LNCAP (cell line): ENCODE data around the gene OR10A3.

Experiments
- TF ChIP-seq, protein P1 (sequence below): fragments of 450-650 bp; IDR thresholded peaks from 2 replicates; pipeline ENCODE4 v1.5.1; 2017; ENCODE audit warnings: mild to moderate bottlenecking

OR10A3 gene

DNA sequence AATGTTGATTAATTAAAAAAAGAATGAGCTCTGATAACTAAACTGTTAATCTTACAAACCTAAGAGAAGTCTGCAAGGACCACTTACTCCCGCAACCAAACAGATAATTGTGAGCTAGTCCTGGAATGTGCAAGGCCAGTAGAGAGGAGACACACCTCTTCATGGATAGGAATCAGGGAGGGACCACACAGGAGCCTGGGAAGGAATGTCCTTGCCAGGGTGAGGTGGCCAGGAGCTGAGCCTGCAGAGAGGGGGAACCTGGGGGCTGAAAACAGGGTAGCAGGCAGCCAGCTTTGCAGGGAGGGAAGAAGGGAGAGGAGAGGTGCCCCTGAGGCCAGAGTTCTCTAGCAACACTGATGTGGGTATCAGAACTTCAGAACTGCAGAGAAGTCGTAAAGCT lies 33.2 kb upstream of the OR10A3 start:
- TF ChIP-seq, protein P1, sequence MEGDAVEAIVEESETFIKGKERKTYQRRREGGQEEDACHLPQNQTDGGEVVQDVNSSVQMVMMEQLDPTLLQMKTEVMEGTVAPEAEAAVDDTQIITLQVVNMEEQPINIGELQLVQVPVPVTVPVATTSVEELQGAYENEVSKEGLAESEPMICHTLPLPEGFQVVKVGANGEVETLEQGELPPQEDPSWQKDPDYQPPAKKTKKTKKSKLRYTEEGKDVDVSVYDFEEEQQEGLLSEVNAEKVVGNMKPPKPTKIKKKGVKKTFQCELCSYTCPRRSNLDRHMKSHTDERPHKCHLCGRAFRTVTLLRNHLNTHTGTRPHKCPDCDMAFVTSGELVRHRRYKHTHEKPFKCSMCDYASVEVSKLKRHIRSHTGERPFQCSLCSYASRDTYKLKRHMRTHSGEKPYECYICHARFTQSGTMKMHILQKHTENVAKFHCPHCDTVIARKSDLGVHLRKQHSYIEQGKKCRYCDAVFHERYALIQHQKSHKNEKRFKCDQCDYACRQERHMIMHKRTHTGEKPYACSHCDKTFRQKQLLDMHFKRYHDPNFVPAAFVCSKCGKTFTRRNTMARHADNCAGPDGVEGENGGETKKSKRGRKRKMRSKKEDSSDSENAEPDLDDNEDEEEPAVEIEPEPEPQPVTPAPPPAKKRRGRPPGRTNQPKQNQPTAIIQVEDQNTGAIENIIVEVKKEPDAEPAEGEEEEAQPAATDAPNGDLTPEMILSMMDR, result no peak

DNA sequence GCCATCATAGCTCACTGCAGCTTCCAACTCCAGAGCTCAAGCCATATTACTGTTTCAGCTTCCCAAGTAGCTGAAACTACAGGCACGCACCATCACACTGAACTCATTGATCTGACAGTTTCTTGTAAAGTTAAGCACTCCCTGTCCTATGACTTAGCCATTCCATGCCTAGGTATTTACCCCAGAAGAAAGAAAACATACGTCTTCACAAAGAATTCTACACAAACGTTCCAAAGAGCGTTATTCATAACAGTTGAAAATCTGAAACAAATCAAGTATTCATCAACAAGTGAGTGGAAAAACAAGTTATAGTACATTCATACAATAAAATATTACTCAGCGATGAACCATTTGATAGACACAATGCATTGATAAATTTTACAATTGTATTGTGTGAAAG lies 31.5 kb upstream of the OR10A3 start:
- TF ChIP-seq, protein P1, result no peak

DNA sequence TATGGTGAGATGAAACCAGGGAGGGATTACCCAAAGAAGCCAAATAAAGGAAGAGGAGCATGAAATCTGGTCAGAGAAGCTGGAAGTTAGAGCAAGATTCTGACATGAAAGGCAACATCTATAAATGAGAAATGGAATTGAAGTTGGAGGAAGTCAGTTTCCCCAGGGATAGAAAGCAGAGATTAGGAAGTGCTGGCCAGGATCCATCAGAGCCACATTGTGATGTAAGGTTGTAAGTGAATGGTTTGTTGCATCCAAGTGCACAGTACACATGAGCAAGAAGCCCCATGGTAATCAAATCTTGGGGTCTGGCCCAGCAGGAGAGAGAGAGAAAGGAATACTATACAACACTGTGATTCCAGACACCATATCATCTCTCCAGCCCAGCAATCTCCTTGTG lies 30.3 kb upstream of the OR10A3 start:
- TF ChIP-seq, protein P1, result no peak

DNA sequence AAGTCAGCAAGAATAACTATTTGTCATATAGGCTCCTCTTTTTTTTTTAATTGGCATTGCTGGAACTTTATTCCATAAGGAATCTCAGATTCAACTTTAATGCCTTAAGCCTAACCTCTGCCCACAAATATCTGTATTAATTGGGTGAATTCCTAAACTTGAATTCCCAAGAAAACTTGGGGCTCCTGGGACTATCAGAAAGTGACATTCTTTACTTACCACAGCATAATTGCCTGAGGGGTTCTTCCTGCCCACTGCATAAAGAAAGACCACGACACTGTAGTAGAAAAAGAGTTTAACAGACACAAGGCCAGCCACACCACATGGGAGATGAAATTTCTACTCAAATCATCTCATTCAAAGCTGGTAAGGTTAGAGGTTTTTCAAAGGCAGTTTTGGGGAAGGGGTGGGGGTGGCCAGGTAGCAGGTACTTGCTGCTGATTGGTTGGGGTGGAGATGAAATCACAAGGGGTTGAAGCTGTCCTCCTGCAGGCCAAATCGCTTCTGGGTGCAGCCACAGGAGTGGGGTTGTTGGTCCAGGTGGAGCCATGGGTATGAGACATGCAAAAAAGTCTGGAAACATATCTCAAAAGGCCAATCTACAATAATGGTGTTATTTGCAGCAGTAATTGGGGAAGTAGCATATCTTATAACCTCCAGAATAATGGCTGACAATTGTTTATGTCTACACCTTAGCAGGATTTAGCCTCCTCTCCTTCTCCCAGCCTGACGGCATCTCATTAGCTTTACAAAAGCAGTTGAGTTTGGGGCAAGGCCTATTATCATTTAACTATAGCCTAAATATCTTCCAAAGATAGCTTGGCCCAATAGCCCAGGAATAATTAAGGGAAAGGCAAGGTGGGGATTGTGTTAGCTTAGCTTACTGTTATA lies 28.5 kb upstream of the OR10A3 start:
- TF ChIP-seq, protein P1, result no peak

DNA sequence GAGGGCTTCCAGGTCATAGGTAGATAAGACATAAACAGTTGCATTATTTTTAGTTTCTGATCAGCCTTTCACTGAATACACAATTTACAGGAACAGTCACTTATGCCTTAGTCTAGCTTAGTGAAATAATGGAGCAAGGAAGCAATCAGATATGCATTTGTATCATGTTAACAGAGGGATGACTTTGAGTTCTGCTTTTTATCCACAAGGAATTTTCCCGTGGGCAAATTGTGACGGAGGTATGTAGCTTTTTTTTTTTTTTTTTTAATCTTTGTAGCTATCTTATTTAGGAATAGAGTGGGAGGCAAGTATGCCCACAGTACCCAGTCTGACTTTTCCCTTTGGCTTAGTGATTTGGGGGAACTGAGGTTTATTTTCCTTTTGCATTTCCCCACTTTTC lies 27.2 kb upstream of the OR10A3 start:
- TF ChIP-seq, protein P1, result no peak

DNA sequence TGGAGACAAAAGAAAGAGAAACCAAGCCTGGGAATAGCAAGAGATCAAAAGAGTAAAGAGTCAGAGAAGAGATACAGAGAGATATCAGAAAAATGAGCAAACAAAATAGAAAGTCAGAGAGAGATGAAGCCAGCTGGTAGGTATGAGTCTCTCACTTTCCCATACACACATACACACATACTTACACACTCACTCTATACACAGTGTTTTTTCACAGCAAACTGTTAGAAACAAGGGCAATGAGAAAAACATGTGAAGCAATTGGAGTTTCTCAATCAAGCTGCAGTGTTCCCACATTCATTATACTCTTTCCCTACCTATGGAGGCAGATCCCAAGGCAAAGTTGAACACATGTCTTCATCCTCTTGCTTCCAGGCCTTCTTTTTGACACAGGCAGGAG lies 26.3 kb upstream of the OR10A3 start:
- TF ChIP-seq, protein P1, result no peak

DNA sequence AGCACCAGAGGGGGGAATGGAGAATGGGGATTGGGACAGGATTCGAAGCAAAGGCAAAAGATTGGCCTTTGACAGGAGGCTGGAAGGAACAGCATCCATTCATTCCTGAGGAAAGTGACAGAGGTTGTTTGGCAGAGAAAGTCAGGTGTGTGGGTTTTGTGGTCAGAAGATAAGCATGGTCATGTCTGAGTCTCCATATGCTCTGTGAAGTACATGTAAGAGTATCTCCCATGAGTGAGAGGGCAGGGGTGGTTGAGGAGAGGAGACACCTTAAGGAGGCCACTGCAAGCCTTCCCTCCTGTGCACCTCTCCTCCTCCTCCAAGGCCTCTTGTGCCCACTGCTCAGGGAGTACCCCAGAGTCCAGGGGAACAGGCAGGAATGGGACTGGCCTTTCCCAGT lies 25.6 kb upstream of the OR10A3 start:
- TF ChIP-seq, protein P1, result no peak
